Measurements from ENCODE around the gene ETFA. TPM values are rescaled to one million over a fixed set of nuclear protein-coding genes. Genes with fewer than 3 reads are reported as not detected.

Gene ETFA
- total and polyA plus RNA-seq, 2 experiments from 2014 or later: 117 to 303 TPM

GRCh38 chr15:76196269-76197231, 114.7 kb downstream of the ETFA start:
- no peaks in the 10 kb centered on the region for H3K9me3 ChIP-seq (ENCODE audit: low read depth)
- H3K4me3 ChIP-seq: no peak overlapping the region
- no peak for TF ChIP-seq CTCF (IDR thresholded peaks at IDR 0.05; ENCODE audit: low read depth, low read length)
- peak; percentile 30 to 88 for DNase-seq (ENCODE audit: low read depth in 1 of 2, low spot score in 1 of 2)
- H3K36me3 ChIP-seq: no peaks in the 10 kb centered on the region
- H3K27ac ChIP-seq: peak overlapping the region; percentile 44
- peaks cover 7% of the 10 kb centered on the region for H3K4me1 ChIP-seq (ENCODE audit: low read depth)
- no peaks in the 10 kb centered on the region for H3K27me3 ChIP-seq

- Histone ChIP-seq H3K27me3 (no peaks in the 10 kb centered on the region), H3K36me3 (no peaks in the 10 kb centered on the region), H3K9me3 (ENCODE audit: low read depth) (no peaks in the 10 kb centered on the region), H3K4me1 (ENCODE audit: low read depth) (peaks cover 7% of the 10 kb centered on the region), H3K27ac (no peak overlapping the region), H3K4me3 (no peak overlapping the region)
- no peak for DNase-seq (ENCODE audit: low read depth in 1 of 2, low spot score in 1 of 2)
- no peak for TF ChIP-seq CTCF (IDR thresholded peaks at IDR 0.05; ENCODE audit: low read depth, low read length)
Measured at GRCh38 chr15:76195506-76196268, 115.6 kb downstream of the ETFA start.

GRCh38 chr15:76193934-76194333, 117.3 kb downstream of the ETFA start:
- peaks cover 7% of the 10 kb centered on the region for H3K4me1 ChIP-seq (ENCODE audit: low read depth)
- H3K4me3 ChIP-seq: no peak overlapping the region
- H3K9me3 ChIP-seq (ENCODE audit: low read depth): no peaks in the 10 kb centered on the region
- H3K27me3 ChIP-seq: peaks cover 12% of the 10 kb centered on the region
- TF ChIP-seq CTCF (IDR thresholded peaks at IDR 0.05; ENCODE audit: low read depth, low read length): no peak
- DNase-seq (ENCODE audit: low read depth in 1 of 2, low spot score in 1 of 2): peak in 1 of 2 donors; percentile 24
- H3K36me3 ChIP-seq: no peaks in the 10 kb centered on the region
- no peak overlapping the region for H3K27ac ChIP-seq

GRCh38 chr15:76192715-76193114, 118.6 kb downstream of the ETFA start:
- no peak for DNase-seq (ENCODE audit: low read depth in 1 of 2, low spot score in 1 of 2)
- Histone ChIP-seq H3K9me3 (ENCODE audit: low read depth) (no peaks in the 10 kb centered on the region), H3K4me3 (no peak overlapping the region), H3K4me1 (ENCODE audit: low read depth) (peaks cover 7% of the 10 kb centered on the region), H3K27me3 (peaks cover 12% of the 10 kb centered on the region), H3K36me3 (no peaks in the 10 kb centered on the region), H3K27ac (no peak overlapping the region)
- TF ChIP-seq CTCF (IDR thresholded peaks at IDR 0.05; ENCODE audit: low read depth, low read length): no peak

GRCh38 chr15:76191539-76192244, 119.6 kb downstream of the ETFA start:
- H3K4me1 ChIP-seq (ENCODE audit: low read depth): peaks cover 4% of the 10 kb centered on the region
- peaks cover 12% of the 10 kb centered on the region for H3K27me3 ChIP-seq
- no peak for TF ChIP-seq CTCF (IDR thresholded peaks at IDR 0.05; ENCODE audit: low read depth, low read length)
- H3K4me3 ChIP-seq: no peak overlapping the region
- H3K36me3 ChIP-seq: no peaks in the 10 kb centered on the region
- H3K9me3 ChIP-seq (ENCODE audit: low read depth): no peaks in the 10 kb centered on the region
- H3K27ac ChIP-seq: no peak overlapping the region
- DNase-seq (ENCODE audit: low read depth in 1 of 2, low spot score in 1 of 2): peak in 1 of 2 donors; percentile 20

All from cardiac muscle cell (in vitro differentiated cells and primary cell).